H9 (cell line): ENCODE results near the gene ZNF644. TPM values are rescaled to one million over a fixed set of nuclear protein-coding genes. Genes with fewer than 3 reads are reported as not detected.
"Not testable (repeated sequence)": the region's sequence is repeated elsewhere in the genome, so short reads cannot be mapped to it uniquely, and the experiment has no call there.

Experiments used
- DNase-seq: peaks from one replicate; pipeline ENCODE4 v3.0.0-alpha.2; 2017
- H2AFZ ChIP-seq: one replicate; pipeline ENCODE4 v1.6.1; 2013; ENCODE audit warnings: mild to moderate bottlenecking, low read length, control low read depth, moderate library complexity
- H2AK5ac ChIP-seq: 2 replicates; pipeline ENCODE4 v1.6.1; 2013; ENCODE audit warnings: low read length, control low read depth, mixed read lengths; ENCODE audit not compliant: insufficient read length
- H2BK120ac ChIP-seq: one replicate; pipeline ENCODE4 v1.6.1; 2013; ENCODE audit warnings: low read depth, mild to moderate bottlenecking, low read length, control low read depth, inconsistent platforms; ENCODE audit not compliant: poor library complexity, severe bottlenecking
- H2BK12ac ChIP-seq: 2 replicates; pipeline ENCODE4 v1.6.1; 2013; ENCODE audit warnings: low read length, control low read depth, mixed read lengths, low read depth; ENCODE audit not compliant: insufficient read length
- H2BK15ac ChIP-seq: 2 replicates; pipeline ENCODE4 v1.6.1; 2013; ENCODE audit warnings: low read depth, low read length, control low read depth
- H2BK20ac ChIP-seq: one replicate; pipeline ENCODE4 v1.6.1; 2013; ENCODE audit warnings: low read depth, mild to moderate bottlenecking, low read length, control low read depth, inconsistent platforms; ENCODE audit not compliant: poor library complexity, severe bottlenecking
- H2BK5ac ChIP-seq: 2 replicates; pipeline ENCODE4 v1.6.1; 2013; ENCODE audit warnings: low read length, control low read depth, mixed read lengths; ENCODE audit not compliant: insufficient read length
- H3K14ac ChIP-seq: 2 replicates; pipeline ENCODE4 v1.6.1; 2013; ENCODE audit warnings: low read length, control low read depth; ENCODE audit not compliant: insufficient read depth
- H3K18ac ChIP-seq: 2 replicates; pipeline ENCODE4 v1.6.1; 2013; ENCODE audit warnings: low read depth, mild to moderate bottlenecking, mixed read lengths, low read length, control low read depth; ENCODE audit not compliant: insufficient read length
- H3K23ac ChIP-seq: 2 replicates; pipeline ENCODE4 v1.6.1; 2013; ENCODE audit warnings: low read length, control low read depth, mixed read lengths, low read depth; ENCODE audit not compliant: insufficient read length
- H3K23me2 ChIP-seq: 2 replicates; pipeline ENCODE4 v1.6.1; 2013; ENCODE audit warnings: low read depth, mild to moderate bottlenecking, mixed read lengths, low read length, control low read depth; ENCODE audit not compliant: insufficient read length, poor library complexity, severe bottlenecking
- H3K27ac ChIP-seq: 2 replicates; pipeline ENCODE4 v1.5.1; 2013; ENCODE audit warnings: low read length, control low read depth, mixed read lengths, low read depth; ENCODE audit not compliant: insufficient read length
- H3K27me3 ChIP-seq: 2 replicates; pipeline ENCODE4 v1.6.1; 2013; ENCODE audit warnings: low read length, control low read depth, inconsistent platforms; ENCODE audit not compliant: insufficient read depth
- H3K4ac ChIP-seq: 2 replicates; pipeline ENCODE4 v1.6.1; 2013; ENCODE audit warnings: low read depth, mild to moderate bottlenecking, control low read depth, inconsistent platforms, low read length, moderate library complexity
- H3K4me1 ChIP-seq: 2 replicates; pipeline ENCODE4 v1.6.1; 2013; ENCODE audit warnings: low read length, control low read depth, inconsistent platforms; ENCODE audit not compliant: insufficient read depth
- H3K4me2 ChIP-seq: 2 replicates; pipeline ENCODE4 v1.6.1; 2013; ENCODE audit warnings: low read length, control low read depth, mixed read lengths; ENCODE audit not compliant: insufficient read length, insufficient read depth
- H3K56ac ChIP-seq: 2 replicates; pipeline ENCODE4 v1.6.1; 2013; ENCODE audit warnings: low read depth, mild to moderate bottlenecking, mixed read lengths, low read length, control low read depth; ENCODE audit not compliant: insufficient read length
- H3K79me1 ChIP-seq: 2 replicates; pipeline ENCODE4 v1.6.1; 2013; ENCODE audit warnings: low read depth, mild to moderate bottlenecking, moderate library complexity, low read length, control low read depth, inconsistent platforms; ENCODE audit not compliant: insufficient read depth, poor library complexity, severe bottlenecking
- H3K79me2 ChIP-seq: 2 replicates; pipeline ENCODE4 v1.6.1; 2013; ENCODE audit warnings: low read length, control low read depth, inconsistent platforms; ENCODE audit not compliant: insufficient read depth
- H3K9ac ChIP-seq: 2 replicates; pipeline ENCODE4 v1.6.1; 2013; ENCODE audit warnings: low read length, control low read depth, mixed read lengths; ENCODE audit not compliant: insufficient read length; ENCODE audit errors: extremely low read depth
- H3K9me3 ChIP-seq: one replicate; pipeline ENCODE4 v1.6.1; 2013; ENCODE audit warnings: low read depth, low read length, inconsistent platforms; ENCODE audit not compliant: control insufficient read depth
- H3T11ph ChIP-seq: one replicate; pipeline ENCODE4 v1.6.1; 2013; ENCODE audit warnings: mild to moderate bottlenecking, low read length, control low read depth, inconsistent platforms
- H4K20me1 ChIP-seq: one replicate; pipeline ENCODE4 v1.6.1; 2013; ENCODE audit not compliant: control insufficient read depth, insufficient read length, insufficient read depth
- H4K5ac ChIP-seq: 2 replicates; pipeline ENCODE4 v1.6.1; 2013; ENCODE audit warnings: low read depth, mild to moderate bottlenecking, mixed read lengths, low read length, control low read depth; ENCODE audit not compliant: insufficient read length
- H4K8ac ChIP-seq: replicated peaks from 2 replicates; pipeline ENCODE4 v1.6.1; 2013; ENCODE audit warnings: low read length, control low read depth, mixed read lengths, low read depth; ENCODE audit not compliant: insufficient read length
- H4K91ac ChIP-seq: 2 replicates; pipeline ENCODE4 v1.6.1; 2013; ENCODE audit warnings: low read depth, mild to moderate bottlenecking, moderate library complexity, mixed read lengths, low read length, control low read depth; ENCODE audit not compliant: insufficient read length
- H3K27ac Mint-ChIP-seq, 3 experiments: 2 replicates in 2 of 3; 3 replicates in 1 of 3; pipeline ENCODE4 v1.8.0; 2020 to 2021; ENCODE audit warnings: mixed read lengths in 3 of 3, mild to moderate bottlenecking in 1 of 3, moderate library complexity in 1 of 3
- H3K27me3 Mint-ChIP-seq: 2 replicates; pipeline ENCODE4 v1.8.0; 2021; ENCODE audit warnings: low read depth, mild to moderate bottlenecking, moderate library complexity, mixed read lengths
- H3K36me3 Mint-ChIP-seq, 3 experiments: 2 replicates in 2 of 3; 3 replicates in 1 of 3; pipeline ENCODE4 v1.8.0; 2020 to 2021; ENCODE audit warnings: low read depth in 3 of 3, mixed read lengths in 3 of 3; ENCODE audit not compliant: insufficient read depth in 1 of 3
- H3K4me1 Mint-ChIP-seq, 2 experiments: 2 replicates each; pipeline ENCODE4 v1.8.0; 2020; ENCODE audit warnings: mixed read lengths in 2 of 2
- H3K4me3 Mint-ChIP-seq, 2 experiments: 2 replicates in 1 of 2; 3 replicates in 1 of 2; pipeline ENCODE4 v1.8.0; 2020 to 2021; ENCODE audit warnings: mild to moderate bottlenecking in 2 of 2, mixed read lengths in 2 of 2, moderate library complexity in 1 of 2
- H3K9me3 Mint-ChIP-seq, 2 experiments: 2 replicates in 1 of 2; 3 replicates in 1 of 2; pipeline ENCODE4 v1.8.0; 2020; ENCODE audit warnings: mild to moderate bottlenecking in 2 of 2, mixed read lengths in 2 of 2, moderate library complexity in 1 of 2
- CTCF ChIP-seq: fragments of 200-600 bp; sonication (generic); conservative IDR thresholded peaks from 3 replicates; pipeline ENCODE4 v1.8.0; 2021; ENCODE audit warnings: antibody characterized with exemption, mild to moderate bottlenecking
- WGBS: extraction: QIAGEN DNeasy Blood & Tissue Kit; methylation state at CpG from one replicate; pipeline ENCODE4 v1.1.7; 2013; ENCODE audit warnings: missing lambda C conversion rate, low lambda C conversion rate, mixed read lengths; ENCODE audit not compliant: insufficient read length; ENCODE audit errors: extremely low coverage; 5-methylcytosine and 5-hydroxymethylcytosine counted together
- total RNA-seq: library from RNA; stranded (reverse); gene quantifications from 2 replicates; pipeline ENCODE4 v1.2.1, GENCODE V29; 2021

The ZNF644 gene
- total RNA-seq, 1 experiment from 2014 or later: 78.9 TPM

DNA sequence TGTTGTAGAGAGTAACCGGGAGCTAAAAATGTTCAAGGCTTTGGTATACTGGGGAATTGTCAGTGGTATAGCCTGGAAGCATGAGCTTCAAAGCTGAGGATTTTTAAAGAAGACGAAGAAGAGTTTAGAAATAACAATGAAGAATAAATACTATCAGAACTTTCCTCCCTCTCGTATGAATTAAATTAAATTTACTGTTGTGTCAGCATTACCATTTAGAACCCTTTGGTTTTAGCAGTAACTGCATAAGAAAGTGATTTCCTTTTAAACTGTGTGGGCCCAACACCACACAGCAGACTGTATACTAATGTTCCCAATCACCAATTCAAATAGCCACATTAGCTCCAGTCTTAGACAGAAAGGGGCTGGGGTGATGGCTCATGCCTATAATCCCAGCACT, 122.6 kb downstream of the ZNF644 start:
- Histone ChIP-seq H2BK5ac (no peak overlapping the region), H2BK12ac (no peak overlapping the region), H2AFZ (no peak overlapping the region), H3K27me3 (no peaks in the 10 kb centered on the region), H3K79me2 (no peaks in the 10 kb centered on the region), H3K14ac (no peak overlapping the region), H3K56ac (no peak overlapping the region), H3K79me1 (no peaks in the 10 kb centered on the region), H3K4me2 (no peak overlapping the region), H4K20me1 (no peaks in the 10 kb centered on the region), H2BK20ac (no peak overlapping the region), H3T11ph (no peak overlapping the region), H3K27ac (no peak overlapping the region), H3K4me1 (no peaks in the 10 kb centered on the region), H2BK120ac (no peak overlapping the region), H3K23me2 (no peaks in the 10 kb centered on the region), H3K9ac (no peak overlapping the region), H4K5ac (no peak overlapping the region), H2BK15ac (no peak overlapping the region), H3K18ac (no peak overlapping the region), H4K91ac (no peak overlapping the region), H3K23ac (no peak overlapping the region), H3K9me3 (no peaks in the 10 kb centered on the region), H4K8ac (no peak overlapping the region), H2AK5ac (no peak overlapping the region), H3K4ac (no peak overlapping the region)
- DNase-seq: no peak
- Mint-ChIP-seq H3K4me3 (no peak overlapping the region), H3K27ac (no peak overlapping the region), H3K4me1 (peaks cover 0 to 8% of the 10 kb centered on the region in 2 experiments), H3K9me3 (no peaks in the 10 kb centered on the region; a peak in 2 of 5 replicates), H3K36me3 (peaks cover 0 to 18% (median 8%) of the 10 kb centered on the region in 3 experiments; a peak in 6 of 7 replicates), H3K27me3 (no peaks in the 10 kb centered on the region)
- WGBS: no CpG with 5 or more reads among the region's 3 CpGs
- TF ChIP-seq CTCF: no peak

DNA sequence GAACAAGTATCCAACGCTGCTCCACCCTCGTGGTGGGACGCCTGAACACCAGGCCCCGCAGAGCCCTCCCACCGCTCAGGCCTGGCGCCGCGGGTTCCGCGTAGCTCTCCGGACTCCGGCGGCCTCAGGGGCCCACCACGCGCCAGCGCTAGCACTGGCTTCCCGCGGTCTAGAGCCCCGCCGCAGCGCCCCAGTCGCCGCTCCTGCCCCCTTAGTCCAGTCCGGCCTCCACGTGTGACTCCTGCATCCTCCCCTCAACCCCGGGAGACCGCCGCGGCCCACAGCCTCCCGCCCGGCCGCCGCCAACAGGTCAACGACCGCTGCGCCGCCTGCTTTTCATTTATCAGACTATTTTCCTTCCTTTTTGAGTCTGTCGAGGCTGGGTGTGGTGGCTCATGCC, 128.2 kb downstream of the ZNF644 start:
- H2AK5ac ChIP-seq, H3K9me3 ChIP-seq, H3K14ac ChIP-seq, H3K18ac ChIP-seq, H2AFZ ChIP-seq, H2BK12ac ChIP-seq, H4K91ac ChIP-seq, H3K4ac ChIP-seq, H3K27me3 ChIP-seq, H3K4me1 ChIP-seq, H3K23ac ChIP-seq, H2BK5ac ChIP-seq, H3K4me3 Mint-ChIP-seq, H3K9ac ChIP-seq, H3K4me2 ChIP-seq, H3K79me2 ChIP-seq, H4K20me1 ChIP-seq, H2BK20ac ChIP-seq, H3K27me3 Mint-ChIP-seq, H2BK15ac ChIP-seq, H3K27ac Mint-ChIP-seq, H2BK120ac ChIP-seq, H4K5ac ChIP-seq, DNase-seq, H3K79me1 ChIP-seq, H3T11ph ChIP-seq, H4K8ac ChIP-seq, H3K4me1 Mint-ChIP-seq, H3K23me2 ChIP-seq, H3K56ac ChIP-seq, H3K27ac ChIP-seq: not testable (repeated sequence)
- Mint-ChIP-seq H3K36me3 (peaks cover 2 to 26% (median 9%) of the 10 kb centered on the region in 3 experiments), H3K9me3 (peaks cover 12 to 13% of the 10 kb centered on the region in 2 experiments)
- WGBS: no CpG with 5 or more reads among the region's 38 CpGs
